Testis (tissue), 2 donors: ENCODE results near the gene HEPACAM2.

ENCODE experiments used
- POLR2A ChIP-seq: fragments of 450-650 bp; IDR thresholded peaks from one replicate; pipeline ENCODE4 v1.6.1; 2017; ENCODE audit warnings: antibody characterized with exemption, mild to moderate bottlenecking, moderate library complexity
- TF ChIP-seq, protein P1 (sequence below), 3 experiments: fragments of 450-650 bp in 2 of 3; fragments of 200-600 bp in 1 of 3; sonication (generic) in 1 of 3; IDR thresholded peaks; one replicate each; pipeline ENCODE4 v1.5.1; 2016 to 2019; ENCODE audit warnings: antibody characterized with exemption in 3 of 3, mild to moderate bottlenecking in 2 of 3, moderate library complexity in 1 of 3

DNA sequence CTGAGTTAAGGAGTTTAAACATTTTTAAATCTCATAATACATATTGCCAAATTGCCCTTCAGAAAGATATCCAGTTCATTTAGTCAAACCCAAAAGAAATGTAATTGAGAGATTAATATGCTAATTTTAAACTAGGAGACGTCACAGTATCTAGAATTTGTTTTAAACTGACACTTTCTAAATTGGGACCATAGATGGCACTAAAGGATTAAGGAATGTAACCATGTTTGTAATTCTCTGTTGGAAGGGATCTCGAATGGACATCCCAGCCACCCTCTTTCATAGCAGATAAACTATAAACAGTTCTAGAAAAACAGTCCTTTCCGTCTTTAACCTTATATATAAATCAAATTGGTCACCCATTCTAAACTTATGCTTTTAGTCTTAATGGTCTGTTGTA lies 48.1 kb downstream of the HEPACAM2 start:
- TF ChIP-seq, protein P1, sequence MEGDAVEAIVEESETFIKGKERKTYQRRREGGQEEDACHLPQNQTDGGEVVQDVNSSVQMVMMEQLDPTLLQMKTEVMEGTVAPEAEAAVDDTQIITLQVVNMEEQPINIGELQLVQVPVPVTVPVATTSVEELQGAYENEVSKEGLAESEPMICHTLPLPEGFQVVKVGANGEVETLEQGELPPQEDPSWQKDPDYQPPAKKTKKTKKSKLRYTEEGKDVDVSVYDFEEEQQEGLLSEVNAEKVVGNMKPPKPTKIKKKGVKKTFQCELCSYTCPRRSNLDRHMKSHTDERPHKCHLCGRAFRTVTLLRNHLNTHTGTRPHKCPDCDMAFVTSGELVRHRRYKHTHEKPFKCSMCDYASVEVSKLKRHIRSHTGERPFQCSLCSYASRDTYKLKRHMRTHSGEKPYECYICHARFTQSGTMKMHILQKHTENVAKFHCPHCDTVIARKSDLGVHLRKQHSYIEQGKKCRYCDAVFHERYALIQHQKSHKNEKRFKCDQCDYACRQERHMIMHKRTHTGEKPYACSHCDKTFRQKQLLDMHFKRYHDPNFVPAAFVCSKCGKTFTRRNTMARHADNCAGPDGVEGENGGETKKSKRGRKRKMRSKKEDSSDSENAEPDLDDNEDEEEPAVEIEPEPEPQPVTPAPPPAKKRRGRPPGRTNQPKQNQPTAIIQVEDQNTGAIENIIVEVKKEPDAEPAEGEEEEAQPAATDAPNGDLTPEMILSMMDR (IDR thresholded peaks at IDR 0.05): no peak
- no peak for TF ChIP-seq POLR2A
